ENCODE measurements around the gene SLC6A8.

Gene SLC6A8

GRCh38 chrX:153644356-153645125 is 43.2 kb upstream of the SLC6A8 start:
- no peak for TF ChIP-seq CTCF (IDR thresholded peaks at IDR 0.05; ENCODE audit: control insufficient read depth, insufficient read depth, low read depth, low read length, missing control alignments)
- DNase-seq (ENCODE audit: low read depth) = no peak
- H3K4me3 ChIP-seq (ENCODE audit: control insufficient read depth, low read depth, low read length) = no peak overlapping the region

GRCh38 chrX:153645151-153645550 is 42.6 kb upstream of the SLC6A8 start:
- no peak overlapping the region for H3K4me3 ChIP-seq (ENCODE audit: control insufficient read depth, low read depth, low read length)
- no peak for TF ChIP-seq CTCF (IDR thresholded peaks at IDR 0.05; ENCODE audit: control insufficient read depth, insufficient read depth, low read depth, low read length, missing control alignments)
- no peak for DNase-seq (ENCODE audit: low read depth)

GRCh38 chrX:153645921-153646488 is 41.7 kb upstream of the SLC6A8 start:
- TF ChIP-seq CTCF (IDR thresholded peaks at IDR 0.05; ENCODE audit: control insufficient read depth, insufficient read depth, low read depth, low read length, missing control alignments) = no peak

GRCh38 chrX:153646620-153647373 is 40.9 kb upstream of the SLC6A8 start, which contains the start of gene DUSP9:
TSS of gene DUSP9 (plus strand) at chrX:153647203. CDS start at chrX:153647954, 751 bp downstream.
- DNase-seq (ENCODE audit: low read depth) = no peak
- no peak within 1 kb of the TSS for H3K4me3 ChIP-seq (ENCODE audit: control insufficient read depth, low read depth, low read length)
- no peak for TF ChIP-seq CTCF (IDR thresholded peaks at IDR 0.05; ENCODE audit: control insufficient read depth, insufficient read depth, low read depth, low read length, missing control alignments)

More at GRCh38 chrX:153645921-153646488, 41.7 kb upstream of the SLC6A8 start:
- no peak for DNase-seq (ENCODE audit: low read depth)
- H3K4me3 ChIP-seq (ENCODE audit: control insufficient read depth, low read depth, low read length) = no peak overlapping the region

GRCh38 chrX:153647461-153648357 is 40.0 kb upstream of the SLC6A8 start:
- H3K4me3 ChIP-seq (ENCODE audit: control insufficient read depth, low read depth, low read length) = no peak overlapping the region
- TF ChIP-seq CTCF (IDR thresholded peaks at IDR 0.05; ENCODE audit: control insufficient read depth, insufficient read depth, low read depth, low read length, missing control alignments) = no peak
- DNase-seq (ENCODE audit: low read depth) = no peak

All from AG09309 (cell line).